Parathyroid adenoma (tissue), 2 donors: ENCODE data around the gene NID2.

ENCODE experiments used
- H2AFZ ChIP-seq: fragments of 300-600 bp; sonication (generic); one replicate; pipeline ENCODE4 v1.7.0; 2017; ENCODE audit warnings: antibody characterized with exemption, mild to moderate bottlenecking
- H3K27ac ChIP-seq: fragments of 300-600 bp; sonication (generic); one replicate; pipeline ENCODE4 v1.7.0; 2017
- H3K27me3 ChIP-seq: fragments of 300-600 bp; sonication (generic); one replicate; pipeline ENCODE4 v1.7.0; 2017; ENCODE audit warnings: low read length; ENCODE audit not compliant: control insufficient read depth, insufficient read depth
- H3K36me3 ChIP-seq: fragments of 300-600 bp; sonication (generic); one replicate; pipeline ENCODE4 v1.7.0; 2017; ENCODE audit warnings: low read length; ENCODE audit not compliant: control insufficient read depth, insufficient read depth
- H3K4me1 ChIP-seq: fragments of 300-600 bp; sonication (generic); one replicate; pipeline ENCODE4 v1.7.0; 2017; ENCODE audit warnings: control low read depth
- H3K4me2 ChIP-seq: fragments of 300-600 bp; sonication (generic); one replicate; pipeline ENCODE4 v1.7.0; 2017; ENCODE audit warnings: low read length
- H3K4me3 ChIP-seq: fragments of 300-600 bp; sonication (generic); one replicate; pipeline ENCODE4 v1.7.0; 2017; ENCODE audit warnings: low read depth, low read length
- H3K79me2 ChIP-seq: fragments of 300-600 bp; sonication (generic); one replicate; pipeline ENCODE4 v1.7.0; 2017; ENCODE audit warnings: control low read depth
- H3K9ac ChIP-seq: fragments of 300-600 bp; sonication (generic); one replicate; pipeline ENCODE4 v1.7.0; 2017; ENCODE audit warnings: mild to moderate bottlenecking
- H3K9me3 ChIP-seq: fragments of 300-600 bp; sonication (generic); one replicate; pipeline ENCODE4 v1.7.0; 2017; ENCODE audit warnings: low read length; ENCODE audit not compliant: control insufficient read depth
- CTCF ChIP-seq: fragments of 300-600 bp; sonication (generic); IDR thresholded peaks from one replicate; pipeline ENCODE4 v1.7.0; 2017; ENCODE audit warnings: antibody characterized with exemption, mild to moderate bottlenecking
- donor health status: primary hyperparathyroidism.

NID2 gene

DNA sequence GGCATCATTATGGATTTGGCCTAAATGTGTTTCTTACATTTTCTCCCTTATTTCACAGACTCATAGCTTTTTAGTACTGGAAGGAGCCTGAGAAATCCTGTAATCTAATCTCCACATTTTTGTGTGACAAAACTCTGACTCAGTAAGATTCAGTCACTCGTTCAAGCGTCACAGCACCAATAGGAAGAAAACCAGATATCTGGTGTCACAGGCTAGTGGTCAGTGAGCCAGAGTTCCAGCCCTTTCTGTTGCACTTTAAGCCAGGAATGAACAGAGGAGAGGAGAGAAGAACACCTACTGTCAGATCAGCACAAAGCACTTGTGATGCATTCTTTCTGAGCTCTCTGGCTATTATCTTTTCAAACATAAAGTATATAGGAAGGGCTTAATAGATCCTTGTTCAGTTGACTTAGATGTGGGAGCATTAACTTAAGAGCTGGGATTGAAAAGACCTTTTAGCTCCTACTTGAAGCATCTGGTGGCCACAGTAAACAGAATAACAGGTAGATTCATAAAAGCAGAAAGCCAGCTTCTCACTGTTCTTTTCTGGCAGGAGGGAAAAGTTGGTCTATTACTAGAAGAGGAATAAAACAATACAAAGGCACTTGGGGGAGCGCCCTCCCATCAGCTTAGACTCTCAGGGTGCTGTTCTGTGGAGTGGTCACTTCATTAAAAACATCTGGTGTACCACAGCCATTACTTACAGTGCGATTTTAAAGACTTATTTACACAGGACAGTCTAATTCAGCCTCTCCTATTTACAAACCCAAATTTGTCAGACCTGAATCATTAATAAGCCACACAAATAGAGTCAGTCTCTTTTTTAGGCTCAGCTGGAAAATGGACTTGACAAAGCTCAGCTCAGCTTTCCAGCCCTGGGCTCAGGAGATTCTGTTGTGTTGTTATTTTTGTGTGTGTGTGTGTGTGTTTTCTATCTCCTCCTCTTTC lies 12.2 kb upstream of the NID2 start:
- H3K9me3 ChIP-seq = peaks cover 4% of the 10 kb centered on the region
- no peak overlapping the region for H3K9ac ChIP-seq
- H2AFZ ChIP-seq = peak overlapping the region; percentile 60

GRCh38 chr14:52080158-52080800 lies 11.4 kb upstream of the NID2 start:
- Histone ChIP-seq H3K4me3 (peak overlapping the region; percentile 12), H3K4me1 (peaks cover 42% of the 10 kb centered on the region), H3K9ac (no peak overlapping the region), H3K9me3 (peaks cover 4% of the 10 kb centered on the region), H3K27ac (peak overlapping the region; percentile 70), H2AFZ (peak overlapping the region; percentile 60), H3K27me3 (no peaks in the 10 kb centered on the region), H3K4me2 (peak overlapping the region; percentile 37), H3K36me3 (no peaks in the 10 kb centered on the region), H3K79me2 (no peaks in the 10 kb centered on the region)
- no peak for TF ChIP-seq CTCF

More for the DNA sequence above, 12.2 kb upstream of the NID2 start:
- Histone ChIP-seq H3K36me3 (no peaks in the 10 kb centered on the region), H3K4me2 (peak overlapping the region; percentile 37), H3K27ac (peak overlapping the region; percentile 70), H3K4me3 (peak overlapping the region; percentile 12), H3K27me3 (no peaks in the 10 kb centered on the region), H3K4me1 (peaks cover 42% of the 10 kb centered on the region), H3K79me2 (no peaks in the 10 kb centered on the region)
- no peak for TF ChIP-seq CTCF

- H3K4me1 ChIP-seq = peaks cover 42% of the 10 kb centered on the region
- TF ChIP-seq CTCF = no peak
- H2AFZ ChIP-seq = peak overlapping the region; percentile 1
- no peaks in the 10 kb centered on the region for H3K27me3 ChIP-seq
- H3K4me2 ChIP-seq = peak overlapping the region; percentile 10
- H3K9me3 ChIP-seq = no peaks in the 10 kb centered on the region
- H3K36me3 ChIP-seq = no peaks in the 10 kb centered on the region
- no peak overlapping the region for H3K9ac ChIP-seq
- H3K79me2 ChIP-seq = no peaks in the 10 kb centered on the region
- H3K27ac ChIP-seq = peak overlapping the region; percentile 70
- H3K4me3 ChIP-seq = no peak overlapping the region
These were observed 10.5 kb upstream of the NID2 start for GRCh38 chr14:52079239-52079959.

DNA sequence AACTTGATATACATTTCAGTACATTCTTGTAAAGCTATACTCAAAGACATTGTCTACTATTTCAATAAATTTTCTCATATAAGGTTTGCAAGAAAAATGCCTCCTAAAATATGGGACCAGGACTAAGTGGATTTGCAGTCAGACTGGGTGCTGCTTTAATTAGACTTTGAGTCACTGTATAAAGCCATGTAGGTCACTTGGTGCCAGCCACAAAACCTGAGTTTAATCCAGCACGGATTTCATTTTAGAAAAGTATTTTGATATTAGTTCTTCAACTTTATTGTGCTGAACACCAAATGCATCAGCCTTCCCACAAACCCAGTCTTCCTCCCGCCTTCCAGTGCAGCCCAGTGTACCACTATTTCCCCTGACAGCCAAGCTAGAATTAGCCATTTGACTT lies 9.9 kb upstream of the NID2 start:
- Histone ChIP-seq H3K4me1 (peaks cover 42% of the 10 kb centered on the region), H3K79me2 (no peaks in the 10 kb centered on the region), H3K27ac (no peak overlapping the region), H3K9ac (no peak overlapping the region), H3K4me2 (no peak overlapping the region), H3K9me3 (no peaks in the 10 kb centered on the region), H3K36me3 (no peaks in the 10 kb centered on the region), H3K4me3 (no peak overlapping the region), H3K27me3 (no peaks in the 10 kb centered on the region), H2AFZ (no peak overlapping the region)
- no peak for TF ChIP-seq CTCF
